ENCODE measurements around the gene TUBG2. TPM values are rescaled to one million over a fixed set of nuclear protein-coding genes. Genes with fewer than 3 reads are reported as not detected.

Gene TUBG2
- total RNA-seq, 4 donors from 2014 or later, result 19.7 to 57.3 (median 33.7) TPM

Small RNA genes within 50 kb of the gene (small RNA-seq; reads per million reads assigned to genes)
- 0 to 0.37 (median 0.09) reads per million in 4 donors for gene MIR6780A

Other genes with a start within 250 kb of the TUBG2 start
- 1,000 to 10,000 TPM in 2 of 4 donors, 100 to 1,000 TPM in 2; 615 to 1,266 (median 897) TPM for gene CAVIN1, start 236.0 kb upstream of the TUBG2 start, total RNA-seq
- gene ATP6V0A1, start 200.4 kb upstream of the TUBG2 start, total RNA-seq, result 10 to 100 TPM; 47.5 to 84.5 (median 65.4) TPM
- 10 to 100 TPM; 31.9 to 46.9 (median 35.7) TPM for gene NAGLU, start 123.0 kb upstream of the TUBG2 start, total RNA-seq
- 1 to 10 TPM in 1 of 4 donors, under 1 TPM in 3; 0.39 to 1.4 (median 0.69) TPM for gene HSD17B1, start 106.4 kb upstream of the TUBG2 start, total RNA-seq
- 10 to 100 TPM; 16.8 to 25.8 (median 19.9) TPM for gene COASY, start 97.1 kb upstream of the TUBG2 start, total RNA-seq
- 10 to 100 TPM; 24.4 to 33.9 (median 26.0) TPM for gene MLX, start 92.2 kb upstream of the TUBG2 start, total RNA-seq
- gene PSMC3IP, start 81.6 kb upstream of the TUBG2 start, total RNA-seq, result 1 to 10 TPM; 4.0 to 6.8 (median 4.8) TPM
- gene RETREG3, start 49.9 kb upstream of the TUBG2 start, total RNA-seq, result 10 to 100 TPM; 50.6 to 65.8 (median 54.4) TPM
- gene TUBG1, start 49.6 kb upstream of the TUBG2 start, total RNA-seq, result 10 to 100 TPM; 21.8 to 56.6 (median 40.6) TPM
- gene PLEKHH3, start 17.7 kb downstream of the TUBG2 start, total RNA-seq, result 10 to 100 TPM; 13.7 to 40.8 (median 23.4) TPM
- 1 to 10 TPM; 1.0 to 4.6 (median 1.5) TPM for gene CCR10, start 22.6 kb downstream of the TUBG2 start, total RNA-seq
- gene CNTNAP1, start 23.2 kb downstream of the TUBG2 start, total RNA-seq, result 10 to 100 TPM in 1 of 4 donors, 1 to 10 TPM in 3; 1.7 to 14.5 (median 9.1) TPM
- 10 to 100 TPM; 57.2 to 90.4 (median 59.7) TPM for gene EZH1, start 85.8 kb downstream of the TUBG2 start, total RNA-seq
- gene RAMP2, start 101.9 kb downstream of the TUBG2 start, total RNA-seq, result 10 to 100 TPM in 3 of 4 donors, 1 to 10 TPM in 1; 4.0 to 27.4 (median 21.5) TPM
- 10 to 100 TPM; 43.1 to 64.0 (median 44.8) TPM for gene VPS25, start 114.2 kb downstream of the TUBG2 start, total RNA-seq
- gene WNK4, start 121.3 kb downstream of the TUBG2 start, total RNA-seq, result 1 to 10 TPM in 3 of 4 donors, under 1 TPM in 1; 0.78 to 6.7 (median 1.6) TPM
- gene COA3, start 139.4 kb downstream of the TUBG2 start, total RNA-seq, result 10 to 100 TPM; 55.3 to 81.4 (median 66.8) TPM
- gene CNTD1, start 139.6 kb downstream of the TUBG2 start, total RNA-seq, result under 1 TPM in 3 of 4 donors, not detected in 1; 0.20 to 0.93 (median 0.78) TPM
- gene BECN1, start 165.0 kb downstream of the TUBG2 start, total RNA-seq, result 100 to 1,000 TPM; 143 to 185 (median 155) TPM
- gene PSME3, start 174.1 kb downstream of the TUBG2 start, total RNA-seq, result 100 to 1,000 TPM in 1 of 4 donors, 10 to 100 TPM in 3; 60.7 to 109 (median 82.0) TPM
- 1 to 10 TPM in 3 of 4 donors, under 1 TPM in 1; 0.81 to 1.7 (median 1.4) TPM for gene AOC2, start 185.3 kb downstream of the TUBG2 start, total RNA-seq
- 100 to 1,000 TPM in 2 of 4 donors, 10 to 100 TPM in 2; 48.3 to 196 (median 108) TPM for gene AOC3, start 191.9 kb downstream of the TUBG2 start, total RNA-seq
- gene G6PC1, start 241.5 kb downstream of the TUBG2 start, total RNA-seq, result not detected

All from gastroesophageal sphincter (tissue), 4 donors.